Liver (tissue), 3 donors: ENCODE results near the gene STYX.

Experiments used
- CTCF ChIP-seq: fragments of 150-350 bp; IDR thresholded peaks from 2 replicates; pipeline ENCODE4 v1.5.1; 2017; ENCODE audit warnings: improper control_type of control experiment, low read depth, low read length; ENCODE audit not compliant: missing input control
- EGR1 ChIP-seq, 2 donors: IDR thresholded peaks; 2 replicates each; pipeline ENCODE4 v1.6.1; 2016 to 2018; ENCODE audit warnings: antibody characterized with exemption in 2 of 2, low read depth in 2 of 2
- GABPA ChIP-seq, 2 donors: IDR thresholded peaks in 1 of 2; conservative IDR thresholded peaks in 1 of 2; 2 replicates each; pipeline ENCODE4 v1.6.1; 2016; ENCODE audit warnings: antibody characterized with exemption in 2 of 2, mild to moderate bottlenecking in 1 of 2, moderate library complexity in 1 of 2
- JUND ChIP-seq, 2 donors: IDR thresholded peaks; 2 replicates each; pipeline ENCODE4 v1.6.1; 2016; ENCODE audit warnings: antibody characterized with exemption in 2 of 2
- RAD21 ChIP-seq, 2 donors: IDR thresholded peaks; 2 replicates each; pipeline ENCODE4 v1.6.1; 2016; ENCODE audit warnings: antibody characterized with exemption in 2 of 2, mild to moderate bottlenecking in 2 of 2
- REST ChIP-seq: IDR thresholded peaks from 2 replicates; pipeline ENCODE4 v1.6.1; 2016; ENCODE audit warnings: antibody characterized with exemption, mild to moderate bottlenecking
- ZBTB33 ChIP-seq: IDR thresholded peaks from 2 replicates; pipeline ENCODE4 v1.6.1; 2016; ENCODE audit warnings: antibody characterized with exemption
- donor health status: healthy.
- donor health status: healthy.

GRCh38 chr14:52741865-52742264, 11.9 kb downstream of the STYX start:
- TF ChIP-seq CTCF (no peak), EGR1 (IDR thresholded peaks at IDR 0.05; ENCODE audit: low read depth in 2 of 2) (no peak), GABPA (IDR thresholded peaks at IDR 0.05 in 1 of 2, conservative IDR thresholded peaks at IDR 0.05 in 1 of 2) (no peak), ZBTB33 (no peak), JUND (IDR thresholded peaks at IDR 0.05) (no peak), RAD21 (IDR thresholded peaks at IDR 0.05) (no peak), REST (no peak)
